ENCODE data around the gene BSND. TPM values are rescaled to one million over a fixed set of nuclear protein-coding genes. Genes with fewer than 3 reads are reported as not detected.

BSND gene
- total RNA-seq, 2 experiments from 2014 or later: not detected

GRCh38 chr1:54980528-54981241 lies 18.0 kb upstream of the BSND start, which contains the start of gene TMEM61:
TSS of gene TMEM61 (plus strand) at chr1:54980628. CDS start at chr1:54981066, 438 bp downstream.
- POLR2A ChIA-PET: no interaction called here
- H3K27me3 Mint-ChIP-seq: peaks cover 43% of the 10 kb centered on the region
- no peak within 1 kb of the TSS for H3K4me3 Mint-ChIP-seq
- no peaks in the 10 kb centered on the region for H3K9me3 Mint-ChIP-seq
- no peak within 1 kb of the TSS for H3K27ac Mint-ChIP-seq
- no peaks in the 10 kb centered on the region for H3K36me3 Mint-ChIP-seq
- DNase-seq: no peak
- peak; percentile 38 for ATAC-seq (ENCODE audit: low read depth)
- no peaks in the 10 kb centered on the region for H3K4me1 Mint-ChIP-seq

- POLR2A ChIA-PET: no interaction called here
- H3K36me3 Mint-ChIP-seq: no peaks in the 10 kb centered on the region
- H3K27ac Mint-ChIP-seq: no peak overlapping the region
- ATAC-seq (ENCODE audit: low read depth) (no peak), DNase-seq (no peak)
- no peaks in the 10 kb centered on the region for H3K9me3 Mint-ChIP-seq
- peaks cover 40% of the 10 kb centered on the region for H3K27me3 Mint-ChIP-seq
- no peaks in the 10 kb centered on the region for H3K4me1 Mint-ChIP-seq
- H3K4me3 Mint-ChIP-seq: no peak overlapping the region
These were observed 17.3 kb upstream of the BSND start for GRCh38 chr1:54981466-54981865.

GRCh38 chr1:54982739-54983138 lies 16.0 kb upstream of the BSND start:
- peaks cover 38% of the 10 kb centered on the region for H3K27me3 Mint-ChIP-seq
- no peaks in the 10 kb centered on the region for H3K4me1 Mint-ChIP-seq
- no peak overlapping the region for H3K27ac Mint-ChIP-seq
- no peaks in the 10 kb centered on the region for H3K36me3 Mint-ChIP-seq
- POLR2A ChIA-PET: no interaction called here
- no peak for ATAC-seq (ENCODE audit: low read depth)
- DNase-seq: no peak
- H3K9me3 Mint-ChIP-seq: no peaks in the 10 kb centered on the region
- H3K4me3 Mint-ChIP-seq: no peak overlapping the region

- H3K9me3 Mint-ChIP-seq: no peaks in the 10 kb centered on the region
- ATAC-seq (ENCODE audit: low read depth) (no peak), DNase-seq (no peak)
- H3K27ac Mint-ChIP-seq: no peak overlapping the region
- H3K36me3 Mint-ChIP-seq: no peaks in the 10 kb centered on the region
- H3K4me1 Mint-ChIP-seq: no peaks in the 10 kb centered on the region
- POLR2A ChIA-PET: no interaction called here
- H3K4me3 Mint-ChIP-seq: no peak overlapping the region
- peaks cover 34% of the 10 kb centered on the region for H3K27me3 Mint-ChIP-seq
These were observed 14.4 kb upstream of the BSND start for GRCh38 chr1:54984131-54984842.

- DNase-seq: no peak
- no peaks in the 10 kb centered on the region for H3K4me1 Mint-ChIP-seq
- no peak overlapping the region for H3K27ac Mint-ChIP-seq
- H3K36me3 Mint-ChIP-seq: no peaks in the 10 kb centered on the region
- POLR2A ChIA-PET: no interaction called here
- no peaks in the 10 kb centered on the region for H3K9me3 Mint-ChIP-seq
- no peak overlapping the region for H3K4me3 Mint-ChIP-seq
- peaks cover 25% of the 10 kb centered on the region for H3K27me3 Mint-ChIP-seq
- ATAC-seq (ENCODE audit: low read depth): no peak
These were observed 13.2 kb upstream of the BSND start for GRCh38 chr1:54985556-54985955.

- ATAC-seq (ENCODE audit: low read depth): no peak
- POLR2A ChIA-PET: no interaction called here
- Mint-ChIP-seq H3K4me1 (no peaks in the 10 kb centered on the region), H3K27ac (no peak overlapping the region), H3K4me3 (no peak overlapping the region), H3K9me3 (no peaks in the 10 kb centered on the region), H3K36me3 (no peaks in the 10 kb centered on the region), H3K27me3 (peaks cover 23% of the 10 kb centered on the region)
- no peak for DNase-seq
These were observed 12.7 kb upstream of the BSND start for GRCh38 chr1:54986025-54986424.

GRCh38 chr1:54986533-54986932 lies 12.2 kb upstream of the BSND start:
- POLR2A ChIA-PET: no interaction called here
- H3K9me3 Mint-ChIP-seq: no peaks in the 10 kb centered on the region
- no peaks in the 10 kb centered on the region for H3K36me3 Mint-ChIP-seq
- no peak for DNase-seq
- H3K27ac Mint-ChIP-seq: no peak overlapping the region
- no peak overlapping the region for H3K4me3 Mint-ChIP-seq
- no peaks in the 10 kb centered on the region for H3K4me1 Mint-ChIP-seq
- H3K27me3 Mint-ChIP-seq: peaks cover 18% of the 10 kb centered on the region
- ATAC-seq (ENCODE audit: low read depth): no peak

- Mint-ChIP-seq H3K27me3 (peaks cover 10% of the 10 kb centered on the region), H3K27ac (no peak overlapping the region), H3K36me3 (no peaks in the 10 kb centered on the region), H3K9me3 (no peaks in the 10 kb centered on the region), H3K4me3 (no peak overlapping the region), H3K4me1 (no peaks in the 10 kb centered on the region)
- POLR2A ChIA-PET: no interaction called here
- ATAC-seq (ENCODE audit: low read depth): no peak
- no peak for DNase-seq
These were observed 11.3 kb upstream of the BSND start for GRCh38 chr1:54987427-54987826.

- H3K4me1 Mint-ChIP-seq: no peaks in the 10 kb centered on the region
- POLR2A ChIA-PET: no interaction called here
- ATAC-seq (ENCODE audit: low read depth): no peak
- H3K27me3 Mint-ChIP-seq: peaks cover 8% of the 10 kb centered on the region
- no peaks in the 10 kb centered on the region for H3K36me3 Mint-ChIP-seq
- no peak for DNase-seq
- no peaks in the 10 kb centered on the region for H3K9me3 Mint-ChIP-seq
- H3K27ac Mint-ChIP-seq: no peak overlapping the region
- H3K4me3 Mint-ChIP-seq: no peak overlapping the region
These were observed 10.6 kb upstream of the BSND start for GRCh38 chr1:54987919-54988705.

- POLR2A ChIA-PET: no interaction called here
- no peak for DNase-seq
- H3K27me3 Mint-ChIP-seq: peaks cover 2% of the 10 kb centered on the region
- H3K36me3 Mint-ChIP-seq: no peaks in the 10 kb centered on the region
- no peak overlapping the region for H3K27ac Mint-ChIP-seq
- no peaks in the 10 kb centered on the region for H3K4me1 Mint-ChIP-seq
- no peak for ATAC-seq (ENCODE audit: low read depth)
- H3K4me3 Mint-ChIP-seq: no peak overlapping the region
- H3K9me3 Mint-ChIP-seq: no peaks in the 10 kb centered on the region
These were observed 9.8 kb upstream of the BSND start for GRCh38 chr1:54988975-54989374.

GRCh38 chr1:54989473-54989872 lies 9.3 kb upstream of the BSND start:
- no peak for ATAC-seq (ENCODE audit: low read depth)
- H3K27me3 Mint-ChIP-seq: peaks cover 2% of the 10 kb centered on the region
- no peaks in the 10 kb centered on the region for H3K9me3 Mint-ChIP-seq
- no peaks in the 10 kb centered on the region for H3K36me3 Mint-ChIP-seq
- H3K4me3 Mint-ChIP-seq: no peak overlapping the region
- no peak overlapping the region for H3K27ac Mint-ChIP-seq
- peaks cover 3% of the 10 kb centered on the region for H3K4me1 Mint-ChIP-seq
- no peak for DNase-seq
- POLR2A ChIA-PET: no interaction called here

GRCh38 chr1:54989968-54990810 lies 8.5 kb upstream of the BSND start:
- H3K4me1 Mint-ChIP-seq: peaks cover 7% of the 10 kb centered on the region
- POLR2A ChIA-PET: no interaction called here
- H3K9me3 Mint-ChIP-seq: no peaks in the 10 kb centered on the region
- no peak for ATAC-seq (ENCODE audit: low read depth)
- no peak overlapping the region for H3K27ac Mint-ChIP-seq
- no peak for DNase-seq
- H3K36me3 Mint-ChIP-seq: no peaks in the 10 kb centered on the region
- peaks cover 7% of the 10 kb centered on the region for H3K27me3 Mint-ChIP-seq
- H3K4me3 Mint-ChIP-seq: no peak overlapping the region

GRCh38 chr1:54990916-54991315 lies 7.8 kb upstream of the BSND start:
- H3K27me3 Mint-ChIP-seq: peaks cover 13% of the 10 kb centered on the region
- DNase-seq: no peak
- no peaks in the 10 kb centered on the region for H3K9me3 Mint-ChIP-seq
- no peak for ATAC-seq (ENCODE audit: low read depth)
- no peak overlapping the region for H3K27ac Mint-ChIP-seq
- H3K4me1 Mint-ChIP-seq: peaks cover 14% of the 10 kb centered on the region
- H3K36me3 Mint-ChIP-seq: no peaks in the 10 kb centered on the region
- no peak overlapping the region for H3K4me3 Mint-ChIP-seq
- POLR2A ChIA-PET: no interaction called here

Data from activated naive CD8-positive, alpha-beta T cell treated with anti-CD3 and anti-CD28 coated beads, Interleukin-2, amount 10 ng/mL, durations not matched to agents 7 days and 5 days (primary cell).